ENCODE results near the gene IQCH. TPM values are rescaled to one million over a fixed set of nuclear protein-coding genes. Genes with fewer than 3 reads are reported as not detected.

The IQCH gene
- total and polyA plus RNA-seq, 2 of the 4 experiments (the other 2 are of a cell fraction), result 0.60 to 2.5 TPM

GRCh38 chr15:67329984-67330733 is 75.6 kb downstream of the IQCH start:
- Histone ChIP-seq H3K27ac (ENCODE audit: insufficient read depth, low read length) (no peak overlapping the region), H3K9me3 (ENCODE audit: control insufficient read depth, insufficient read depth, low read length) (peaks cover 4% of the 10 kb centered on the region; the same call in 1 of the 2 replicates), H4K8ac (ENCODE audit: low read depth in 2 of 2, low read length in 2 of 2) (no peak overlapping the region), H3K79me1 (ENCODE audit: low read depth in 1 of 2, low read length in 2 of 2) (no peaks in the 10 kb centered on the region), H2AFZ (replicated peaks; ENCODE audit: low read length, poor library complexity) (no peak overlapping the region), H3K9me1 (ENCODE audit: insufficient read depth, low read length) (no peaks in the 10 kb centered on the region), H3K36me3 (ENCODE audit: control insufficient read depth, insufficient read depth, low read length) (no peaks in the 10 kb centered on the region), H3K4me1 (ENCODE audit: control insufficient read depth, insufficient read depth, low read length) (peaks cover 2% of the 10 kb centered on the region; the same call in 1 of the 2 replicates), H2AK5ac (ENCODE audit: low read depth, low read length) (no peak overlapping the region), H2BK20ac (ENCODE audit: low read depth, low read length) (no peak overlapping the region), H2AK9ac (replicated peaks; ENCODE audit: low read depth, low read length, poor library complexity) (no peak overlapping the region), H3K4me2 (ENCODE audit: low read depth, low read length) (no peak overlapping the region), H3K18ac (ENCODE audit: low read depth, low read length) (no peak overlapping the region), H2BK120ac (ENCODE audit: low read depth, low read length) (no peak overlapping the region), H4K5ac (ENCODE audit: low read depth, low read length) (no peak overlapping the region), H2BK15ac (ENCODE audit: low read depth, low read length) (no peak overlapping the region), H3K56ac (ENCODE audit: extremely low read depth, insufficient read depth, low read length) (no peak overlapping the region), H4K91ac (ENCODE audit: insufficient read depth, low read depth, low read length) (no peak overlapping the region), H3K9ac (ENCODE audit: low read depth, low read length) (no peak overlapping the region), H3K4me3 (ENCODE audit: insufficient read depth, low read depth, low read length) (no peak overlapping the region), H2BK5ac (ENCODE audit: low read depth, low read length, poor library complexity, severe bottlenecking) (no peak overlapping the region), H3K4ac (ENCODE audit: low read depth, low read length) (no peak overlapping the region), H3K23ac (ENCODE audit: low read depth, low read length) (no peak overlapping the region), H4K20me1 (ENCODE audit: insufficient read depth, low read length) (no peaks in the 10 kb centered on the region), H3K14ac (replicated peaks; ENCODE audit: low read depth, low read length) (no peak overlapping the region), H3K27me3 (ENCODE audit: control insufficient read depth, insufficient read depth, low read length) (peaks cover 7% of the 10 kb centered on the region)
- ChIA-PET POLR2A (ENCODE audit: unreplicated experiment) (no interaction called here), CTCF (interaction anchor here (0.7 kb wide), 1 partner anchor 447 kb away, joined by 3 read pairs; no protein-coding TSS in a partner anchor)
- TF ChIP-seq USF2 (IDR thresholded peaks at IDR 0.05; ENCODE audit: low read depth, low read length) (no peak), RAD21 (IDR thresholded peaks at IDR 0.05; ENCODE audit: low read length) (no peak)
- in situ Hi-C loops (cut with MboI; ENCODE audit: low sequenced_read_pairs) (no loop called here), dilution Hi-C loops (cut with HindIII; ENCODE audit: low sequenced_read_pairs, unreplicated experiment) (no loop called here), intact Hi-C loops (cut with micrococcal nuclease) (no loop called here)
- no peak for ATAC-seq (ENCODE audit: low read depth)
- no peak for DNase-seq
- WGBS, 2 experiments (ENCODE audit: extremely low coverage in 2 of 2, insufficient read length in 1 of 2), result no CpG with 5 or more reads among the region's 4 CpGs
- no TSS peak for BruUV-seq (replicated peaks)
